A673 (cell line): ENCODE data around the gene TMA7B. TPM values are rescaled to one million over a fixed set of nuclear protein-coding genes. Genes with fewer than 3 reads are reported as not detected.

Experiments used
- BruUV-seq: library from RNA; stranded (reverse); fragments of 400-500 nt; replicated peaks from 2 replicates; lab custom pipeline; 2021; lab: Mats Ljungman, UMichigan
- CTCF ChIA-PET: fragments of 300-600 bp; sonication (Branson Sonifier 250); formaldehyde crosslinking; loops from one replicate; lab custom pipeline; 2022; ENCODE audit warnings: antibody characterized with exemption; lab: Charles Lee
- POLR2A ChIA-PET: fragments of 300-600 bp; sonication (Branson Sonifier 250); formaldehyde crosslinking; loops from one replicate; lab custom pipeline; 2022; ENCODE audit warnings: antibody characterized with exemption; ENCODE audit not compliant: low non-redundant PET; lab: Charles Lee
- DNase-seq: peaks from one replicate; pipeline ENCODE4 v3.0.0-alpha.2; 2015; ENCODE audit warnings: low spot score
- H3K27ac ChIP-seq: fragments of 200-600 bp; sonication (generic); 2 replicates; pipeline ENCODE4 v1.5.1; 2016; ENCODE audit warnings: mixed run types, low read depth, mild to moderate bottlenecking, mixed read lengths, antibody characterized with exemption, low read length; ENCODE audit not compliant: poor library complexity, severe bottlenecking
- H3K27me3 ChIP-seq: fragments of 200-600 bp; sonication (generic); replicated peaks from 2 replicates; pipeline ENCODE4 v1.6.1; 2017; ENCODE audit warnings: mixed run types, low read depth, mild to moderate bottlenecking, mixed read lengths, antibody characterized with exemption, low read length; ENCODE audit not compliant: insufficient read depth, poor library complexity
- H3K36me3 ChIP-seq: fragments of 200-600 bp; sonication (generic); 2 replicates; pipeline ENCODE4 v1.6.1; 2016; ENCODE audit warnings: mixed run types, mild to moderate bottlenecking, mixed read lengths, antibody characterized with exemption, low read length; ENCODE audit not compliant: insufficient read depth, poor library complexity, severe bottlenecking
- H3K4me1 ChIP-seq: fragments of 200-600 bp; sonication (generic); 2 replicates; pipeline ENCODE4 v1.6.1; 2017; ENCODE audit warnings: mixed run types, mild to moderate bottlenecking, mixed read lengths, antibody characterized with exemption, low read length; ENCODE audit not compliant: insufficient read depth, poor library complexity, severe bottlenecking
- H3K4me3 ChIP-seq: fragments of 200-600 bp; sonication (generic); 2 replicates; pipeline ENCODE4 v1.5.1; 2016; ENCODE audit warnings: low read depth, mixed run types, mild to moderate bottlenecking, mixed read lengths, low read length; ENCODE audit not compliant: poor library complexity, severe bottlenecking
- H3K9me3 ChIP-seq: fragments of 200-600 bp; sonication (generic); 2 replicates; pipeline ENCODE4 v1.6.1; 2016; ENCODE audit warnings: mixed run types, low read depth, mild to moderate bottlenecking, mixed read lengths, antibody characterized with exemption, low read length; ENCODE audit not compliant: poor library complexity, severe bottlenecking
- EZH2 ChIP-seq: fragments of 200-600 bp; sonication (generic); IDR thresholded peaks from 2 replicates; pipeline ENCODE4 v1.6.1; 2017; ENCODE audit warnings: borderline replicate concordance, low read depth, mild to moderate bottlenecking, mixed read lengths, antibody characterized with exemption, low read length; ENCODE audit not compliant: poor library complexity, severe bottlenecking
- intact Hi-C: fragments of 100-400 bp; cut with micrococcal nuclease; formaldehyde crosslinking; loops from one replicate; pipeline ENCODE4 v1.10.0; 2022; ENCODE audit not compliant: unreplicated experiment
- total RNA-seq: library from RNA; stranded (reverse); gene quantifications from 2 replicates; pipeline ENCODE4 v1.2.3, GENCODE V29; 2021
- TF ChIP-seq, protein P1 (sequence below): fragments of 300-800, 200-600 bp; sonication (generic); conservative IDR thresholded peaks from 2 replicates; pipeline ENCODE4 v1.5.1; 2017; ENCODE audit warnings: low read depth, mild to moderate bottlenecking, antibody characterized with exemption, low read length, moderate library complexity, mixed read lengths

Gene TMA7B
- total RNA-seq, 1 experiment from 2014 or later: not detected

DNA sequence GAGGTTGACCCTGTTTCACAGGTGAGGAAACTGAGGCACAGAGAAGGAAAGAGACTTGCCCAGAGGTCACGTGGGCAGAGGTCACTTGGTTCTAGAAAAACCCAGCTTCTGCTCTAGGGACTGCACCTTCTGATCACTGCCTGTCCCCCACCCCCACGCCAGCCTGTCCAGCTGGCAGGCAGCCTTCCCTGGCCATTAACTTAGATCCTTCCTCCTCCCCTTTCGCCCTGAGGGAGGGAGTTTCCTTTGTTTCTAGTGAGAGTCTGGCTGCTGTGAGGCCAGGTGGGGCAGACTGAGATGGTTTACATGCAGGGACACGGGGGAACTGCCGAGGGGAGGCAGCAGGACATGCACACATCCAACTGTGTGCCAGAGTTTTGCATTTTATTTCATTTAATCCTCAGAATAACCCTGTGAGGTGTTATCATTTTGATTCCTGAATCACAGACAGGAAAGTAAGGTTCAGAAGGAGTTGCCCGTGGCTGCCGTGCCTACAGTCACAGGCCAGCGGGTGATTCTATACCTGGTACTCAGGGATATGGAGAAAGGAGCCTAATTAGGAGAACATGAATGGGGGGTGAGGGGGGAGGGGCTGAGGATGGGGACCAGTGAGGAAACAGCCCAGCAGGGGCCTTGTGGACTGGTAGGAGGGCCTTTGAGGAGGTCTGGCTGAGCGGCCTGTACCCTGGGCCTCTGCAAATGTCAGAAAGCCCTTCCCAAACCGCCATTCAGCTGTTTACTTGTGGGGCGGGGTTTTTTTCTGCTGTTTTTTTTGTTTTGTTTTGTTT lies 37.9 kb downstream of the TMA7B start:
- H3K27me3 ChIP-seq: no peaks in the 10 kb centered on the region
- intact Hi-C loops: no loop called here
- H3K27ac ChIP-seq: no peak overlapping the region
- BruUV-seq: no TSS peak
- no peaks in the 10 kb centered on the region for H3K36me3 ChIP-seq
- H3K4me1 ChIP-seq: no peaks in the 10 kb centered on the region
- no peak for DNase-seq
- CTCF ChIA-PET: no interaction called here
- POLR2A ChIA-PET: no interaction called here
- no peak for TF ChIP-seq EZH2
- TF ChIP-seq, protein P1, sequence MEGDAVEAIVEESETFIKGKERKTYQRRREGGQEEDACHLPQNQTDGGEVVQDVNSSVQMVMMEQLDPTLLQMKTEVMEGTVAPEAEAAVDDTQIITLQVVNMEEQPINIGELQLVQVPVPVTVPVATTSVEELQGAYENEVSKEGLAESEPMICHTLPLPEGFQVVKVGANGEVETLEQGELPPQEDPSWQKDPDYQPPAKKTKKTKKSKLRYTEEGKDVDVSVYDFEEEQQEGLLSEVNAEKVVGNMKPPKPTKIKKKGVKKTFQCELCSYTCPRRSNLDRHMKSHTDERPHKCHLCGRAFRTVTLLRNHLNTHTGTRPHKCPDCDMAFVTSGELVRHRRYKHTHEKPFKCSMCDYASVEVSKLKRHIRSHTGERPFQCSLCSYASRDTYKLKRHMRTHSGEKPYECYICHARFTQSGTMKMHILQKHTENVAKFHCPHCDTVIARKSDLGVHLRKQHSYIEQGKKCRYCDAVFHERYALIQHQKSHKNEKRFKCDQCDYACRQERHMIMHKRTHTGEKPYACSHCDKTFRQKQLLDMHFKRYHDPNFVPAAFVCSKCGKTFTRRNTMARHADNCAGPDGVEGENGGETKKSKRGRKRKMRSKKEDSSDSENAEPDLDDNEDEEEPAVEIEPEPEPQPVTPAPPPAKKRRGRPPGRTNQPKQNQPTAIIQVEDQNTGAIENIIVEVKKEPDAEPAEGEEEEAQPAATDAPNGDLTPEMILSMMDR: no peak
- no peak overlapping the region for H3K4me3 ChIP-seq
- no peaks in the 10 kb centered on the region for H3K9me3 ChIP-seq

DNA sequence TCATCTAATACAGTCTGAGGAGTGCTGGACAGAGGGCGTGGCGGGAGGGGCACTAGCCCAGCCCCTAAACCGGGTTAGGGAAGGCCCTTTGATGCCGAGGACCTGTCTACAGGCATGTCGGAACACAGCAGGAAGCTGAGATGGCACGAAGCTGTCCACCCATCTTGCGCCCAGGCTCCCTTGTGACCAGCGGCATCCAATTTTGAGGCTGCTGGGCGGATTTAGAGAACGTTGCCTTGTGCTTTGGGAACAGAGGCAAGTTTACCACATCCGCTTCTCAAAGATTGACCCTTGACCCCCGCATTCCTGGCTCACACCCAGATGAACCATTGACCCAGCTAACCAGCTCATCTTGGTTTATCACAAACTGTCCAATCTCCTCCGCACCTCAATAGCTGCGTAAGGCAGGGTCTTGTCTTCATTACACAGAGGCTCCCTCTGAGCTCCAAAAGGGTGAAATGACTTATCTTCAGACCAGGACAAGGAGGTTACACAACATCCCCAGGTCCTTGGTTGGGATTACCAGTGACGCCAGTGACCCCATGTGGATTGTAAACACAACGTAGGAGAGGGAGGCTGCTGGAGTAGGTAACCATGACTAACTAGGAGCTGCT lies 39.1 kb downstream of the TMA7B start:
- Histone ChIP-seq H3K4me1 (no peaks in the 10 kb centered on the region), H3K4me3 (no peak overlapping the region), H3K27ac (no peak overlapping the region), H3K9me3 (no peaks in the 10 kb centered on the region), H3K36me3 (no peaks in the 10 kb centered on the region), H3K27me3 (no peaks in the 10 kb centered on the region)
- ChIA-PET CTCF (no interaction called here), POLR2A (no interaction called here)
- intact Hi-C loops: no loop called here
- TF ChIP-seq, protein P1: no peak
- no peak for TF ChIP-seq EZH2
- no peak for DNase-seq
- no TSS peak for BruUV-seq

DNA sequence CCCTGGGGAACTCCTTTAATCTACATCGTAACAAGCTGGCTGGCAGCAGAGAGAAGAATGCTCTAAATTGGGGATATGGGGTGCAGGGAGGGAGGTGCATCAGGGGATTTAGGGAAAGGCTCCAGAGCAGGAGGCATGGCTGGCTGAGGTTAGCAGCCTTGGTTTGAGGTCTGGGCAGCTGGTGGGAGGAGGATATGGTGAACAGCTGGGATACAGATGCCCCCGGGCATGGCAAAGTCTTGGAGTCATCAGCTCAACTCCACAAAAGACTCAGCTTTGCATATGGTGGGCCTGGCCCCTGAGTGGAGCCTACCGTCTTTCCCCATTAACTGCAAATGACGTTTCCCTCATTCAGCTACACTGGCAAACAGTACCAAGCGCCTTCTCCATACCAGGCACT lies 40.0 kb downstream of the TMA7B start:
- Histone ChIP-seq H3K9me3 (no peaks in the 10 kb centered on the region), H3K36me3 (no peaks in the 10 kb centered on the region), H3K4me1 (no peaks in the 10 kb centered on the region), H3K4me3 (no peak overlapping the region), H3K27me3 (no peaks in the 10 kb centered on the region), H3K27ac (no peak overlapping the region)
- intact Hi-C loops: no loop called here
- no peak for TF ChIP-seq EZH2
- TF ChIP-seq, protein P1: no peak
- CTCF ChIA-PET: no interaction called here
- POLR2A ChIA-PET: no interaction called here
- no peak for DNase-seq
- no TSS peak for BruUV-seq
